ENCODE results near the gene TNS4. TPM values are rescaled to one million over a fixed set of nuclear protein-coding genes. Genes with fewer than 3 reads are reported as not detected.

The TNS4 gene
- total and polyA plus RNA-seq, 9 of the 15 experiments (the other 6 are each of a cell fraction or from before 2014, with no cell fraction given): 0.04 to 0.73 (median 0.24) TPM; not detected in 1

DNA sequence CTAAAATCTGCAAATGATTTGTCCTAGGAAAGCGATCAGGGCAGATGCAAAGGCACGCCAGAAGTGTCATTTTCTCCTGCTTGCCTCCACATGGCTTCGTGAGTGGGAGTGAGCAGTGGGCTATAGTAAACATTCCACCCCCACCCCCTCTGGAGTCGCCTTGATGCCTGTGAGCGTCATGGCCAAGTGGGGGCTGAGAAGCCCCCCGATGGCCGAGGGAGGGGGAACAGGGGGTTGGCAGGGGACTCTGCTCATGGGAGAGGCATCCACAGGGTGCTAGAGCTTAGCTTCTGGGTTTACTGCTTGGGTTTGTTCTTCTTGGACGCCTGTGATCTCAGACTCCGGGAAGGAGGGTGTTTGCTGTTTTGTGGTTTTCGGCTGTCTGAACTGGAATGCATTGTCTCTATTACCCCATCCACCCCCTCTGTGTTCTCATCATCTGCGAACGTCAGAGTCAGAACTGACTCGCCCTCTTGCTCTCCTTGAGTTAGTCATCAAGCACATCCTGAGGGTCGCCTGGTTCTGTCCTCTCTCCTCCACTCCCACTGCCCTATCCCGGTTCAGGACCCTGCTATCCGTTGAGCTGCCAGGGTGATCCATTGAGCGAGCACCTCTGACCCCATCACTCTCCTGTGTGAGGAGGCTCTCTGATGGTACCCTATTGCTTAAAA is 15.4 kb downstream of the TNS4 start (continued):
- TF ChIP-seq NKRF (IDR thresholded peaks at IDR 0.05; ENCODE audit: borderline replicate concordance) (no peak), SMARCA4 (IDR thresholded peaks at IDR 0.05) (peak; percentile 37; the same call in 1 of the 2 replicates), CXXC5 (CRISPR knock-in tag; IDR thresholded peaks at IDR 0.05) (no peak), ZNF778 (CRISPR knock-in tag; IDR thresholded peaks at IDR 0.05) (no peak), ARID1B (IDR thresholded peaks at IDR 0.05) (peak; percentile 41; the same call in 1 of the 2 replicates), ZBTB26 (CRISPR knock-in tag; IDR thresholded peaks at IDR 0.05) (no peak), SNIP1 (IDR thresholded peaks at IDR 0.05; ENCODE audit: low read depth) (no peak), MTA2 (IDR thresholded peaks at IDR 0.05; ENCODE audit: low read depth) (no peak), CBX3 (IDR thresholded peaks at IDR 0.05; ENCODE audit: borderline replicate concordance in 1 of 2, low read length in 2 of 2) (no peak), NFRKB (IDR thresholded peaks at IDR 0.05; ENCODE audit: low read depth) (no peak), ZBTB7A (IDR thresholded peaks at IDR 0.05; ENCODE audit: borderline replicate concordance, control insufficient read depth, low read depth, low read length) (0 out of 2 replicates have a peak, but pooled peaks have one; percentile 56), FOSL1 (tag; conservative IDR thresholded peaks at IDR 0.05) (peak; percentile 49), SRSF3 (IDR thresholded peaks at IDR 0.05; ENCODE audit: insufficient read depth, low read length) (no peak), ERF (CRISPR knock-in tag; IDR thresholded peaks at IDR 0.05) (no peak), ADNP (tag; IDR thresholded peaks at IDR 0.05) (no peak), ZNF77 (CRISPR knock-in tag; IDR thresholded peaks at IDR 0.05) (no peak), JUN (IDR thresholded peaks at IDR 0.05; ENCODE audit: borderline replicate concordance, low read depth, low read length) (peak; percentile 46; the same call in 1 of the 2 replicates), JUN (CRISPR knock-in tag; IDR thresholded peaks at IDR 0.05; ENCODE audit: borderline replicate concordance) (no peak), DIDO1 (tag; IDR thresholded peaks at IDR 0.05; ENCODE audit: low read depth) (no peak), KDM2B (CRISPR knock-in tag; IDR thresholded peaks at IDR 0.05) (no peak), SP1 (CRISPR knock-in tag; IDR thresholded peaks at IDR 0.05) (no peak), SMAD4 (CRISPR knock-in tag; conservative IDR thresholded peaks at IDR 0.05) (no peak), ETS2 (tag; IDR thresholded peaks at IDR 0.05; ENCODE audit: borderline replicate concordance, poor library complexity, severe bottlenecking) (no peak)

All from K562 (cell line).